Kidney epithelial cell (primary cell): ENCODE data around the gene SLC4A5. TPM values are rescaled to one million over a fixed set of nuclear protein-coding genes. Genes with fewer than 3 reads are reported as not detected.

ENCODE experiments used
- DNase-seq: peaks from one replicate; pipeline ENCODE4 v3.0.0-alpha.2; 2010; ENCODE audit warnings: low read depth
- H3K27me3 ChIP-seq: 2 replicates; pipeline ENCODE4 v1.6.0; 2011; ENCODE audit warnings: low read length; ENCODE audit not compliant: control insufficient read depth, insufficient read depth
- H3K36me3 ChIP-seq: 2 replicates; pipeline ENCODE4 v1.5.1; 2011; ENCODE audit warnings: low read length; ENCODE audit not compliant: control insufficient read depth, insufficient read depth
- H3K4me3 ChIP-seq: 2 replicates; pipeline ENCODE4 v1.5.1; 2011; ENCODE audit warnings: low read depth, mild to moderate bottlenecking, control low read depth, low read length
- CTCF ChIP-seq: IDR thresholded peaks from 2 replicates; pipeline ENCODE4 v1.5.1; 2011; ENCODE audit warnings: mild to moderate bottlenecking, moderate library complexity, low read length, control low read depth, inconsistent platforms; ENCODE audit not compliant: insufficient read depth, poor library complexity, severe bottlenecking
- total RNA-seq: library from RNA; depleted of rRNA; stranded (reverse); fragments of >200 nt; gene quantifications from 2 replicates; pipeline ENCODE4 v1.2.3, GENCODE V29; 2015

SLC4A5 gene
- total RNA-seq, 1 donor from 2014 or later = 1.8 TPM

- peaks cover 1% of the 10 kb centered on the region for H3K36me3 ChIP-seq
- no peak for DNase-seq
- no peak overlapping the region for H3K4me3 ChIP-seq
- TF ChIP-seq CTCF = no peak
- no peaks in the 10 kb centered on the region for H3K27me3 ChIP-seq
Observed at GRCh38 chr2:74168739-74169138, 174.5 kb downstream of the SLC4A5 start.

Other genes with a start within 250 kb of the SLC4A5 start
- 62.0 and 78.8 TPM in 2 replicates for gene BOLA3, start 195.5 kb downstream of the SLC4A5 start, total RNA-seq
- gene MOB1A, start 164.5 kb downstream of the SLC4A5 start, total RNA-seq = 102 and 120 TPM in 2 replicates
- 157 and 173 TPM in 2 replicates for gene MTHFD2, start 144.8 kb downstream of the SLC4A5 start, total RNA-seq
- gene DCTN1, start 36.9 kb upstream of the SLC4A5 start, total RNA-seq = 124 and 129 TPM in 2 replicates
- 3.0 and 4.3 TPM in 2 replicates for gene C2orf81, start 78.2 kb upstream of the SLC4A5 start, total RNA-seq
- gene WDR54, start 78.3 kb upstream of the SLC4A5 start, total RNA-seq = 24.6 and 28.0 TPM in 2 replicates
- gene RTKN, start 98.5 kb upstream of the SLC4A5 start, total RNA-seq = 88.4 and 103 TPM in 2 replicates
- 20.6 and 31.3 TPM in 2 replicates for gene INO80B, start 111.7 kb upstream of the SLC4A5 start, total RNA-seq
- 78.9 and 96.9 TPM in 2 replicates for gene WBP1, start 115.0 kb upstream of the SLC4A5 start, total RNA-seq
- 68.1 and 70.9 TPM in 2 replicates for gene MOGS, start 122.0 kb upstream of the SLC4A5 start, total RNA-seq
- 18.7 and 24.6 TPM in 2 replicates for gene MRPL53, start 129.3 kb upstream of the SLC4A5 start, total RNA-seq
- gene CCDC142, start 139.6 kb upstream of the SLC4A5 start, total RNA-seq = 4.4 and 9.5 TPM in 2 replicates
- 19.1 and 20.3 TPM in 2 replicates for gene TTC31, start 139.7 kb upstream of the SLC4A5 start, total RNA-seq
- gene LBX2, start 156.2 kb upstream of the SLC4A5 start, total RNA-seq = 1.9 and 3.4 TPM in 2 replicates
- gene PCGF1, start 164.3 kb upstream of the SLC4A5 start, total RNA-seq = 17.1 and 19.3 TPM in 2 replicates
- 0.27 TPM in 1 of 2 replicates, not detected in the other for gene TLX2, start 171.0 kb upstream of the SLC4A5 start, total RNA-seq
- gene DQX1, start 182.8 kb upstream of the SLC4A5 start, total RNA-seq = not detected in 2 replicates
- 143 TPM in 2 replicates for gene AUP1, start 186.3 kb upstream of the SLC4A5 start, total RNA-seq
- gene HTRA2, start 186.5 kb upstream of the SLC4A5 start, total RNA-seq = 35.1 and 36.0 TPM in 2 replicates
- 3.3 and 4.2 TPM in 2 replicates for gene LOXL3, start 210.5 kb upstream of the SLC4A5 start, total RNA-seq
- 23.6 and 27.7 TPM in 2 replicates for gene DOK1, start 211.3 kb upstream of the SLC4A5 start, total RNA-seq